GM08714 (cell line): ENCODE measurements around the gene LAIR1.
"Not testable (repeated sequence)": the region's sequence is repeated elsewhere in the genome, so short reads cannot be mapped to it uniquely, and the experiment has no call there.

Experiments
- H3K4me3 ChIP-seq: fragments of 200-500 bp; sonication (Bioruptor generic); 2 replicates; pipeline ENCODE4 v1.5.1; 2014; ENCODE audit warnings: mild to moderate bottlenecking, low read length, inconsistent platforms
- ZNF274 ChIP-seq: IDR thresholded peaks from 2 replicates; pipeline ENCODE4 v1.6.1; 2012; ENCODE audit warnings: mild to moderate bottlenecking, low read depth, low read length

LAIR1 gene

DNA sequence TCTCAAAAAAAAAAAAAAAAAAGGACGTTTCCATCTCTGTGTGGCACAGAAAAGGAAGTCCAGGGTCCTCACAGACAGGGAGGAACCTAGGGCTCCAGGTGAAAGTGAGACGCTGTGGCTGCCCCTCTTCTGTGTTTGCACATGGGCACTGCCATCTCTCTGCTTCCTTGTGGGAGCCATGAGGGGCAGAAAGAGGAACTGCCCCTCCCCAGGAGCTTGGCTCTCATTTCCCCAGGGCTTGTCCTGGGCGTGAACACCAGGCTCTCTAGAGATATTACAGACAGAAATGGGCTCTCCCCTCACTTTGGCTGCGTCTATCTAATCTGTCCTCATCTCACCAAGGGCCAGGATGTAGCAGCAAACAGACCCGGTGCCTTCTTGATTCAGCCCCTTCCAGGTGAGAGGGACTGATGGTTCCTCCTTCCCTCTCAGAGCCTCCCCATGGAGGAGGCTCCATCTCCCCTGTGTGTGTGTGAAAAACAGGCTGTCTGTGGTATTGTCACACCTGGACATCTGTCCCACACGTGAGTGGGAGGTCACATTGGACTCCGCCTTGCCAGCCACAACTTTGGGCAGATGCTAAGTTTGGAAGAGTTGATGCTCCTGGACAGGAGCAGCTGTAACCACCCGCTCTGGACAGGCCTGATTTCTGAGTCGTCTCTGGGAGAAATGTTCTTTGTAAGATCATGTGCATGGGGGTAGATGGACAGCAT is 24.9 kb downstream of the LAIR1 start:
- no peak overlapping the region for H3K4me3 ChIP-seq
- no peak for TF ChIP-seq ZNF274

DNA sequence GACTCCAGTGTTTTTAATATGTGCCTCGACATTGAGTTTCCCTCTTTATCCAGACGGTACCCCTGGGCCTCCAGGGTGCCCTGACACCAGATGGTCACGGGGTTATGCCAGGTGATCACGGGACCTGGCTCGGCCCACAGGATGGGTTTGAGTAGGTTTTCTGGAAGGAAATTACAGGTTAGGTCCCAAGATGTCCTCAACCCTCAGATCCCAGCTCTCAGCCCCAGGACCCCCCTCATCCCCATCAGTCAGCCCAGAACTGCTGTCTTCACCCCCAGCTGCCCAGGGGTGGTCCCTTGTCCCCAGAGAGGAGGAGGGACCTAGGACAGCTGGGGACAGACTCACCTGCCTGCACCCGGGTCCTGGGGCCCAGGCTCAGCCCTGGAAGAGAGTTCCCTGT is 26.2 kb downstream of the LAIR1 start:
- no peak for TF ChIP-seq ZNF274
- no peak overlapping the region for H3K4me3 ChIP-seq

DNA sequence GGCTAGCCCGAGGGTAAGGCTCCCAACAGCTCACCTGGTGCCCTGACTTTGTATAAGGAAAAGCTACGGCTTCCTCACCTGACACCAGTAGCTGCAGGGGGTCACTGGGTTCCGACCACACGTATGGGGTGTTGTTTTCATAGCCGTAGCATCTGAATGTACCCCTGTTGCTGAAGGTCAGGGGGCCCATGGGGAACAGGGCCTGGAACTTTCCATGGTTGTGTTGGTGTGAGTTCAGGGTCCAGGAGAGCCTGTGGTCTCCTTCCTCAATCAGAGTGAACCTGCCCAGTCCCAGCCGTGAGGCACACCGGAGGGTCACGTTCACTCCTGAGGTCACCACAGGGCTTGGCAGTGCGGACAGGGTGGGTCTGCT is 26.9 kb downstream of the LAIR1 start:
- no peak for TF ChIP-seq ZNF274
- no peak overlapping the region for H3K4me3 ChIP-seq

DNA sequence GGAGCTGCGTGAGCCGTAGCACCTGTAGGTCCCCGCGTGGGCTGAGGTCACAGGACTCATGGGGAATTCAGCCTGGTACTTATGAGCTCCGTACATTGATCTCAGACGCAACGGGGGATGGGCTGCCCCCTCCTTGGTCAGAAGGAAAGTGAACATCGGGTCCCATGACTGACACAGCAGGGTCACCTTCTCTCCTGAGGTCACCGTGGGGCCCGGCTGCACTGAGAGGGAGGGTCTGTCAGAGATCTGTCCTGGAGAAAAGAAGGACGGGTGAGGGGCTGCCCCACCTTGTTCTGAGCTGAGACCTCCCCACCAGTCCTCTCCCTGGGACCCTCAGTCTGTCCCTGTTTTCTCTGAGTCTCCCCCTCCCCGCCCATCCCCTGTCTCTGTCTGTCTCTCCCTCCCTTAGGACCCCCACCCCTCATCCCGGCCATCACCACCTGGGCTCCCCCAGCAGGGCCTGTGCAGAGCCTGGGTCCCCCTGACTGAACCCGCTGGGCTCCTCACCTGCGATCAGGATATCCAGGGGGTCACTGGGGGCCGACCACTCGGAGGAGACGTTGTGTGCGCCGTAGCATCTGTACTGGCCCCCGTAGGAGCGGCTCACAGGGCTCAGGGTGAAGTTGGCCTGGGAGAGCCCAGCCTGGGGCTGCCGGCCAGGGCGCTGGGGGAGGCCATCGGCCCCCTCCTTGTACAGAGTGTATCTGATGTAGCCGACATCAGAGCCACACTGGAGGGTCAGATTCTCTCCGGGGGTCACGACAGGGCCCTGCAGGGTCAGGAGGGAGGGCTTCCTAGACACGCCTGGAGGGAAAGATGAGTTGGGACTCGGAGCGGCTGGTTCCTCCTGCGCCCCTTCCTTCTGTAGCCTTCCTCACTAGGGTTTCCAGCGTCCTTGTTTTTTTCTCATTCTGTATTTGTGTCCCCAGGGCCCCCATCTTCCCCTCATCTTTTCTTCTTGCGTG is 27.6 kb downstream of the LAIR1 start:
- no peak overlapping the region for H3K4me3 ChIP-seq
- no peak for TF ChIP-seq ZNF274

DNA sequence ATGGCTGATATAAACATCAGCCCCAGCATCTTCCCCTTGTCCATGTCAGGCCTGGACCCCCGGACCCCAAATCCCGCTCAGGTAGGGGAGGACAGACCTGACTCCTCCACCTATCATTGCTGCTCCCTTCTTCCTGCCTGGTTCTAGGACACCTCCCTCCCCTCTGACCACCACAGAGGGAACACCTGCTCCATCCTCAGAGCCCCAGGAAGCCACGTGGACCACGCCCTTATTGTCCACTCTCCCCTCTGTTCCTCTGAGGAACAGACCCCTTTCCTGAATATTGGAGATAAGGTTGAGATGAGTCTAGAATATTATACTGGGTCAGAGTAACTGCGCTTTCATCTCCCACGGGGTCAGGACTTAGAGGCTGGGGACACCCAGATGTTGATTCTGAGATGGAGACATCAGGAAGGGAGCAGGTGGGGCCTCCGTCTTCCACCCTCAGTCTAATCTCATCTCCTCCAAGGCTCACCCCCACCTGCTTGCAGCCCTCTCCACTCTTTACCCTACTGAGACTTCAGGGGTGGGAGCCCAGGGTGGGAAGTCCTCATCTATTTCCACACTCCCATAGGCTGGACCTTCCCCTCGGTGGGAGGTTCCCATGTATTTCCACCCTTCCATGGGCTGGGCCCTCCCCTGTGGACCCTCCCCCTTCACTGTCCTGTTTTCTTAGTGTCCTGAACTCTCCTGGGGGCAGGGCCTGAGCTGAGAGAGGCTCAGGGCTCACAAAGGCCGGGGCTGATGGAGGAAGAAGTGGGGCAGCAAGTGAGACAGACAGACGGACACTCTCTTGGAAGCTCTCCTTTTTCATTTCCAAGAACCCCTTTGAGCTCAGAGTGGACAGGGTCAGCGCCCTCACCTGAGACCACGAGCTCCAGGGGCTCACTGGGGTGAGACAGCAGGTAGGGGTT is 28.5 kb downstream of the LAIR1 start:
- TF ChIP-seq ZNF274 = no peak
- no peak overlapping the region for H3K4me3 ChIP-seq

DNA sequence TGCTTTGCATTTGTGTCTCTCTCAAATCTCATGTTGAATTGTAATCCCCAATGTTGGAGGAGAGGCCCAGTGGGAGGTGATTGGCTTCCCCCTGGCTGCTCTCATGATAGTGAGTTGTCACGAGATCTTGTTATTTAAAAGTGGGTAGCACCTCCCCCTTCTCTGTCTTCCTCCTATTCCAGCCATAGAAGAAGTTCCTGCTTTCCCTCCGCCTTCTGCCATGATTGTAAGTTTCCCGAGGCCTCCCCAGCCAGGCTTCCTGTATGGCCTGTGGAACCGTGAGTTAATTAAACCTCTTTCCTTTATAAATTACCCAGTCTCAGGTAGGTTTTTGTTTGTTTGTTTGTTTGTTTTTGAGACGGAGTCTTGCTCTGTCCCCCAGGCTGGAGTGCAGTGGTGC is 29.6 kb downstream of the LAIR1 start:
- no peak for TF ChIP-seq ZNF274
- H3K4me3 ChIP-seq = no peak overlapping the region

DNA sequence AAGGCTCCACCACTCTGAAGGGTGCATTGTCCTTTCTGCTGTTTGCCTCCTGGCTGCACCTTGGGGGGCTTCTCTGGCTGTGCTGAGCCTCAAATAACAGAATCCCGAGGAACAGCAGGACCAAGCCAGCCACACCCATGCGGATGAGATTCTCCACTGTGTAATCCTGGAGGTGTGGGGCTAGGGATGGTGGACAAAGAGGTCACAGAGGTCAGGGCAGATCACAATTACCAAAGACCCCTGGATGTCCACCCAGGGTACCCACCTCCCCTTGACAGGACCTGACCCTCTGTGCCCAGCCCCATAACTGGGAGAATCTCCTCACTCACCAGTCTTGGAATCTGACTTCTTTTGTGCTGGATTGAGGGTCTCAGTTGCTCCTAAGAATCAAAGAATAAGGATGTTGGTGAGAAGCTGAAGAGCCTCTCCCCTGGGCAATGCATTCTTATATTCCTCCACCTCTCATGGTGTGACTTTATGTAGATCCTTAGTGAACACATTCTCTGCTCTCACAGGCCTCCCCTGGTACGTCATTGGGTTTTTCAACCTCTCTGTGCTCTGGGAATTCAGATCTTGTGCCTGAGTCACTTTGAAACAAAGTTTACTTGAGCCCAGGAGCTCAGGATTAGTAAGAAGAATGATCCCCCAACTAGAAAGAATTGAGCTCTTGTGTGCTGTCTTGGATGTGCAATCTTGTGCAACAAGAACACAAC is 31.0 kb downstream of the LAIR1 start:
- TF ChIP-seq ZNF274 = no peak
- H3K4me3 ChIP-seq = no peak overlapping the region

DNA sequence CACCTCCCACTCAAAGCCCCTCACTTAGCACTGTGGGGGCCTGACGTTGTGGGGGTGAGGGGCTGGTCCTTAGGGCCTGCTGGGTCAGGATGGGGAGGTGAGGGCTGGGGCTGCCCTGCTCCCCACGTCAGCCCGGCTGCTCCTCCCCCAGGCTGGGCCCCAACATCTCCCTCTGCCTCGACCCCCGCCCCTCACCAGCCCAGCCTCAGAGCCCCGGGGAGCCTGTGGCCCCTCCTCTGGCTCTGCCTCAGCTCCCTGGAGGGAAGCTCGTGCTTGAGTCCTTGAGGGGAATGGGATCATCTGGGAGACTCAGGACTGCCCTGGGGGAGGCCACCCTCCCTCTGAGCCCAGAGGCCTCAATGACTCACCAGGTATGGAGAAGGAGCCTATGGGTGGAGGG is 32.6 kb downstream of the LAIR1 start:
- H3K4me3 ChIP-seq = no peak overlapping the region
- TF ChIP-seq ZNF274 = no peak

DNA sequence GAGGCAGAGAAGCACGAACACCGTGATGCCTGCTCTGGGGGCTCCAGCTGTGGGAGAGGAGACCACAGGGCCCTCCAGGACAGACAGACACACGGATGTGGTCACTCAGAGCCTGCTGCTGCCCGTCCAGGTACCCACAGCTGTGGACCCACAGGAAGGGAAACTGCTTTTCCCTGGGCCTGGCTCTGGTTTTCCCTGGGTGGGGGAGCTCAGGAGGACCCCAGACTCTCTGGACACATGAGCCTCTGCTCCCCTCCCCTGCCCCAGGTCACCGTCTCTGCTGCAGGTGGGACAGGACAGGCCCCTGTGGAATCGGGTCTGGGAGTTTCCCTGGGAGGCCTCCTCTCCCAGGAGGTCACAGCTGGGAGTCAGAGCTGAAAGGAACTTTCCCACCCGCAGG is 33.1 kb downstream of the LAIR1 start:
- H3K4me3 ChIP-seq = no peak overlapping the region
- TF ChIP-seq ZNF274 = no peak

DNA sequence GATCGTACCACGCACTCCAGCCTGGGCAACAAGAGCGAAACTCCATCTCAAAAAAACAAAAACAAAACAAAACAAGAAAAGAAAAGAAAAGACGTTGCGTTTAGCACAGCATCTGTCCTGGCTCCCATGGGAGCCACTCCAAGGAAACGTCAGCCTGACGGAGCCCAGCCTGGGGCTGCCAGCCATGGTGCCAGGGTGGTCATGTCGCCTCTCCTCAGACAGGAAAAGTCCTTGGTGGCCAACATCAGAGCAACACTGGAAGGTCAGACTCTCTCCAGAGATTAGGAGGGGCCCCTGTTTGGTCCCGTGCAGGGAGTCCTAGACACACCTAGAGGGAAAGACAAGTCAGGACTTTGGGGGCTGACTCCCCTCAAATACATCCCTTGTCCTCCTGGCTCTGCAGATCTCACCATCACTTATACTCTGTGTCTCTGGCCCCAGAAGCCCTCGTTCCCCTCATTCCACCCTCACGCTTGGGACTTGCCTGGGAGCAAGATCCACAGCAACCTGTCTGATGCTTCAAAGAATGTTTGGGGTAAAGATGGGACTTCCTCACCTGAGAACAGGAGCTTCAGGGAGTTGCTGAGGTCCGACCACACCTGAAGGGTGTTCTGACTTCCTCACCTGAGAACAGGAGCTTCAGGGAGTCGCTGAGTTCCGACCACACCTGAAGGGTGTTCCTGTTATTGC is 35.1 kb downstream of the LAIR1 start:
- H3K4me3 ChIP-seq = no peak overlapping the region
- no peak for TF ChIP-seq ZNF274

DNA sequence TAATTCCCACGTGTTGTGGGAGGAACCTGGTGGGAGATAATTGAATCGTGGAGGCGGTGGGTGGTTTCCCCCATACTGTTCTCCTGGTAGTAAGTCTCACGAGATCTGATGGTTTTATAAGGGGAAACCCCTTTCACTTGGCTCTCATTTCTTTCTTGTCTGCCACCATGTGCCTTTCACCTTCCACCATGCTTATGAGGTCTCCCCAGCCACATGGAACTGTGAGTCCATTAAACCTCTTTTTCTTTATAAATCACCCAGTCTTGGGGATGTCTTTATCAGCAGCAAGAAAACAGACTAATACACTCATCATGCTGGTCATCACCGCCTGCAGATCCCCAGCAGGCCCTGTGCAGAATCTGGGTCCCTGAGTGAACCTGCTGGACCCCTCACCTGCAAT is 36.0 kb downstream of the LAIR1 start:
- H3K4me3 ChIP-seq = not testable (repeated sequence)

DNA sequence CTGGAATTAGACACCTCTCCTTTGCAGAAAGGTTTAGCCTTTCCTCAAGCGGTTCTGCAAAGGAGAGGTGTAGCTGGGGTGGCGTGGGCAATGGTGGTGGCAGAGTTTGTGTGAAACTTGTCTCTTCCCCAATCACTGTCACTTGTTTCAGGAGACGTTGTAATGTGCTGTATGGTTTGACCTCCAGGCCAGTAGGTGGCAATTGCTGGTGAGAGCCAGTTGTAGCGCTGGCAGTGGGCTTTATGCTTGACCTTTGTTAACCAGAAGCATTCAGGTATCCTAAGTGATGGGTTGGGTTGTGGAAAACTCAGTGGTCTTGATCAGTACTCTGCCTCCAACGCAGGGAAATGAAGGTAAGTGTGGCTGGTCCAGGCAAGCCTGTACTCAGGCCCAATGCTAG is 39.1 kb downstream of the LAIR1 start:
- H3K4me3 ChIP-seq = no peak overlapping the region
- no peak for TF ChIP-seq ZNF274

DNA sequence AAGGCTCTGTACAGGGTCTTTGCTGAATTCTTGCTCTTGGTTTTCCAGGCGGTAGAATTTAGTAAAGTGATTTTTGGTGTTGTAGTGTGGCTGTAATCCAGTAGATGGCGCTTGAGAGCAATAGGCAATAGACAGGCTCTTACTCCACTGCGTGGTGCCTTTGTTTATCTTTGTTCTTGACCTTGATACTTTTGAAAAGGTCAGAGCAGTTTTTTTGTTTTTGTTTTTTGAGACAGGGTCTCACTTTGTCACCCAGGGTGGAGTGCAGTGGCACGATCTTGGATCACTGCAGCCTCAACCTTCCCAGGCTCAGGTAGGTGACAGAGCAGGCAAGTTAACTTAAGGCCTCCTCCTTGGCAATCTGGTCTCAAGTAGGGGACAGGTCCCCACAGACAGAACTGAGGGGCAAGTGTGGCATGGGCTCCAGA is 39.5 kb downstream of the LAIR1 start:
- no peak for TF ChIP-seq ZNF274

More for the DNA sequence above, 39.5 kb downstream of the LAIR1 start:
- H3K4me3 ChIP-seq = no peak overlapping the region
